SK-N-SH (cell line): Measurements from ENCODE around the gene CHID1. TPM values are rescaled to one million over a fixed set of nuclear protein-coding genes. Genes with fewer than 3 reads are reported as not detected.

Experiments
- CTCF ChIA-PET: fragments of 300-600, 350-600 bp; formaldehyde crosslinking; extraction: SDS; loops from one replicate; lab custom pipeline; 2021; lab: Yijun Ruan, JAX
- POLR2A ChIA-PET: fragments of 350-600 bp; sonication (Branson Sonifier 250); formaldehyde crosslinking; extraction: SDS; loops from one replicate; lab custom pipeline; 2020; ENCODE audit warnings: antibody characterized with exemption, inconsistent platforms; lab: Yijun Ruan, JAX
- DNase-seq: peaks from one replicate; pipeline ENCODE4 v3.0.0; 2012
- H2AFZ ChIP-seq: fragments of 200-600 bp; sonication (generic); 2 replicates; pipeline ENCODE4 v1.8.1; 2016; ENCODE audit warnings: antibody characterized with exemption, mild to moderate bottlenecking, low read depth
- H3F3A ChIP-seq: fragments of 200-600 bp; sonication (generic); replicated peaks from 2 replicates; pipeline ENCODE3; 2016; ENCODE audit warnings: antibody characterized with exemption, mild to moderate bottlenecking; ENCODE audit not compliant: insufficient read depth
- H3K27ac ChIP-seq, 2 experiments: fragments of 200-500 bp in 1 of 2; fragments of 200-600 bp in 1 of 2; sonication (Bioruptor generic) in 1 of 2; sonication (generic), shearing (Covaris generic) in 1 of 2; 2 replicates each; pipeline versions ENCODE4 v1.5.1 to v1.6.1; 2014 to 2016; ENCODE audit warnings: low read depth in 2 of 2, inconsistent platforms in 1 of 2, low read length in 1 of 2, mild to moderate bottlenecking in 1 of 2, mixed read lengths in 1 of 2
- H3K27me3 ChIP-seq: fragments of 200-600 bp; sonication (generic), shearing (Covaris generic); 2 replicates; pipeline ENCODE4 v1.6.1; 2016; ENCODE audit warnings: mixed run types; ENCODE audit not compliant: insufficient read depth
- H3K36me3 ChIP-seq, 2 experiments: fragments of 200-500 bp in 1 of 2; fragments of 200-600 bp in 1 of 2; sonication (Bioruptor generic) in 1 of 2; sonication (generic) in 1 of 2; replicated peaks in 1 of 2; 2 replicates each; pipeline versions ENCODE3 to v1.5.1; 2014 to 2016; ENCODE audit warnings: low read length in 1 of 2, mild to moderate bottlenecking in 1 of 2; ENCODE audit not compliant: insufficient read depth in 2 of 2, control insufficient read depth in 1 of 2
- H3K4me1 ChIP-seq, 2 experiments: fragments of 200-500 bp in 1 of 2; fragments of 200-600 bp in 1 of 2; sonication (Bioruptor generic) in 1 of 2; sonication (generic), shearing (Covaris generic) in 1 of 2; 2 replicates each; pipeline versions ENCODE4 v1.5.1 to v1.6.1; 2014 to 2016; ENCODE audit warnings: low read depth in 1 of 2, low read length in 1 of 2, mixed run types in 1 of 2; ENCODE audit not compliant: insufficient read depth in 2 of 2, control insufficient read depth in 1 of 2
- H3K4me2 ChIP-seq: fragments of 200-600 bp; sonication (generic), shearing (Covaris generic); 2 replicates; pipeline ENCODE4 v1.6.1; 2017; ENCODE audit warnings: mixed run types
- H3K4me3 ChIP-seq, 2 experiments: fragments of 200-500 bp in 1 of 2; fragments of 200-600 bp in 1 of 2; sonication (Bioruptor generic) in 1 of 2; sonication (generic), shearing (Covaris generic) in 1 of 2; 2 replicates each; pipeline versions ENCODE4 v1.5.1 to v1.8.1; 2014 to 2016; ENCODE audit warnings: low read depth in 2 of 2, inconsistent platforms in 1 of 2, low read length in 1 of 2, mild to moderate bottlenecking in 1 of 2, mixed read lengths in 1 of 2, moderate library complexity in 1 of 2
- H3K79me2 ChIP-seq: fragments of 200-600 bp; sonication (generic); 2 replicates; pipeline ENCODE4 v1.8.1; 2017; ENCODE audit warnings: mild to moderate bottlenecking; ENCODE audit not compliant: insufficient read depth
- H3K9ac ChIP-seq: fragments of 200-600 bp; sonication (generic); 2 replicates; pipeline ENCODE4 v1.6.1; 2017; ENCODE audit warnings: mixed run types
- H3K9me2 ChIP-seq: fragments of 200-600 bp; sonication (generic); 2 replicates; pipeline ENCODE4 v1.6.1; 2017; ENCODE audit warnings: mixed run types
- H3K9me3 ChIP-seq: fragments of 200-600 bp; sonication (generic); 2 replicates; pipeline ENCODE4 v1.6.1; 2017; ENCODE audit warnings: mixed run types, mild to moderate bottlenecking, moderate library complexity
- H4K20me1 ChIP-seq: fragments of 200-600 bp; sonication (generic); 2 replicates; pipeline ENCODE4 v1.6.1; 2017; ENCODE audit warnings: mild to moderate bottlenecking, mixed run types; ENCODE audit not compliant: insufficient read depth
- EP300 ChIP-seq, 2 experiments: IDR thresholded peaks; 2 replicates each; pipeline versions ENCODE4 v1.4.0 to v1.6.1; 2012; ENCODE audit warnings: borderline replicate concordance in 1 of 2, low read depth in 1 of 2, low read length in 1 of 2
- GABPA ChIP-seq: IDR thresholded peaks from 2 replicates; pipeline ENCODE4 v1.4.0; 2012; ENCODE audit warnings: low read depth, mild to moderate bottlenecking
- MAX ChIP-seq: IDR thresholded peaks from 2 replicates; pipeline ENCODE4 v1.4.0; 2012; ENCODE audit warnings: low read depth
- MXI1 ChIP-seq: IDR thresholded peaks from 2 replicates; pipeline ENCODE4 v1.6.1; 2012; ENCODE audit warnings: mild to moderate bottlenecking, low read depth, low read length, improper control_type of control experiment
- NRF1 ChIP-seq: IDR thresholded peaks from 2 replicates; pipeline ENCODE4 v1.6.1; 2012; ENCODE audit warnings: low read depth, mild to moderate bottlenecking, low read length
- PBX3 ChIP-seq: IDR thresholded peaks from 2 replicates; pipeline ENCODE4; 2012
- RAD21 ChIP-seq: IDR thresholded peaks from 2 replicates; pipeline ENCODE4 v1.6.1; 2012; ENCODE audit warnings: mild to moderate bottlenecking, low read length
- RCOR1 ChIP-seq: fragments of 150-350 bp; IDR thresholded peaks from 2 replicates; pipeline ENCODE4 v1.6.1; 2017; ENCODE audit warnings: antibody characterized with exemption, low read length
- REST ChIP-seq: IDR thresholded peaks from 2 replicates; pipeline ENCODE4 v1.6.1; 2012; ENCODE audit warnings: mild to moderate bottlenecking, low read depth, low read length, moderate library complexity
- RFX5 ChIP-seq: IDR thresholded peaks from 2 replicates; pipeline ENCODE4 v1.6.1; 2012; ENCODE audit warnings: mild to moderate bottlenecking, improper control_type of control experiment, low read length
- SIN3A ChIP-seq: IDR thresholded peaks from 2 replicates; pipeline ENCODE4 v1.6.1; 2012; ENCODE audit warnings: low read depth, mild to moderate bottlenecking, low read length, moderate library complexity, borderline replicate concordance
- SMC3 ChIP-seq: IDR thresholded peaks from 2 replicates; pipeline ENCODE4 v1.6.1; 2012; ENCODE audit warnings: low read depth, low read length, improper control_type of control experiment
- TCF12 ChIP-seq: IDR thresholded peaks from 2 replicates; pipeline ENCODE4 v1.4.0; 2012
- USF1 ChIP-seq: IDR thresholded peaks from 2 replicates; pipeline ENCODE4 v1.4.0; 2012; ENCODE audit warnings: low read depth, borderline replicate concordance
- ZBTB33 ChIP-seq: IDR thresholded peaks from 2 replicates; pipeline ENCODE4 v1.4.0; 2012; ENCODE audit warnings: low read depth, borderline replicate concordance
- WGBS: methylation state at CpG from one replicate; pipeline ENCODE4 v1.1.6; 2017; ENCODE audit warnings: low lambda C conversion rate; 5-methylcytosine and 5-hydroxymethylcytosine counted together
- polyA plus RNA-seq, 3 experiments: library from polyadenylated mRNA; depleted of rRNA; stranded (reverse); fragments of >200 nt; gene quantifications; 2 replicates each; pipeline ENCODE4 v1.2.3, GENCODE V29; 2012

Gene CHID1
- polyA plus RNA-seq, 1 of the 3 experiments (the other 2 are of a cell fraction), result 231 TPM

GRCh38 chr11:819943-820649 lies 90.5 kb downstream of the CHID1 start:
- Histone ChIP-seq H3K27me3 (no peaks in the 10 kb centered on the region), H3F3A (peaks cover 11% of the 10 kb centered on the region), H3K79me2 (peaks cover 26% of the 10 kb centered on the region), H3K27ac (peak overlapping the region; percentile 72 to 73), H3K9me2 (no peaks in the 10 kb centered on the region), H3K9ac (peak overlapping the region; percentile 83), H3K4me3 (peak overlapping the region; percentile 71 to 79), H3K4me2 (peak overlapping the region; percentile 98), H4K20me1 (peaks cover 28% of the 10 kb centered on the region), H3K36me3 (peaks cover 0 to 15% of the 10 kb centered on the region in 2 experiments), H3K4me1 (peaks cover 14 to 26% of the 10 kb centered on the region in 2 experiments; a peak in 3 of 4 replicates), H3K9me3 (no peaks in the 10 kb centered on the region), H2AFZ (no peak overlapping the region)
- peak; percentile 84 for DNase-seq
- WGBS, result 4% methylated on average over 24 of the region's 47 CpGs
- POLR2A ChIA-PET, result interaction anchor here (1.0 to 2.7 kb wide), 11 partner anchors 8 to 39 kb away, joined by 3 to 34 read pairs (median 7); partner anchors contain the start of genes CD151, CEND1, CRACR2B and POLR2L
- CTCF ChIA-PET, result interaction anchor here (1.1 to 1.7 kb wide), 5 partner anchors 8 to 36 kb away, joined by 3 to 6 read pairs (median 4); partner anchors contain the start of gene CRACR2B
- no peak for TF ChIP-seq PBX3
- no peak for TF ChIP-seq RFX5
- 0 out of 2 replicates have a peak, but pooled peaks have one; percentile 5 for TF ChIP-seq MXI1
- 0 out of 2 replicates have a peak, but pooled peaks have one; percentile 4 for TF ChIP-seq ZBTB33
- peak; percentile 21; the same call in 1 of the 2 replicates for TF ChIP-seq GABPA

- Histone ChIP-seq H3K36me3 (peaks cover 3 to 8% of the 10 kb centered on the region in 2 experiments), H2AFZ (peak overlapping the region; percentile 82; the same call in 1 of the 2 replicates), H3K9me3 (no peaks in the 10 kb centered on the region), H3K79me2 (peaks cover 26% of the 10 kb centered on the region), H3K4me3 (peak overlapping the region; percentile 71 to 79), H3K9me2 (no peaks in the 10 kb centered on the region), H3K4me1 (peaks cover 14 to 26% of the 10 kb centered on the region in 2 experiments; a peak in 3 of 4 replicates), H3K27ac (peak overlapping the region; percentile 73 to 75), H4K20me1 (peaks cover 28% of the 10 kb centered on the region), H3K9ac (peak overlapping the region; percentile 83), H3K4me2 (peak overlapping the region; percentile 98), H3F3A (peaks cover 16% of the 10 kb centered on the region), H3K27me3 (no peaks in the 10 kb centered on the region)
- POLR2A ChIA-PET, result interaction anchor here (0.7 to 2.7 kb wide), 15 partner anchors 9 to 124 kb away, joined by 3 to 34 read pairs (median 6); partner anchors contain the start of genes CD151, CEND1, CRACR2B and DEAF1
- 2% methylated on average over 19 of the region's 96 CpGs for WGBS
- peak; percentile 98 for DNase-seq
- CTCF ChIA-PET, result interaction anchor here (0.8 to 1.7 kb wide), 10 partner anchors 9 to 124 kb away, joined by 3 to 9 read pairs (median 4); partner anchors contain the start of genes CD151, CRACR2B, DEAF1 and RPLP2
- TF ChIP-seq RCOR1, result no peak
- TF ChIP-seq EP300 (IDR thresholded peaks at IDR 0.05; ENCODE audit: borderline replicate concordance in 1 of 2, low read depth in 1 of 2, low read length in 1 of 2), result no peak
- no peak for TF ChIP-seq RAD21
- no peak for TF ChIP-seq USF1
- no peak for TF ChIP-seq MAX
- TF ChIP-seq MXI1, result peak; percentile 71
- TF ChIP-seq REST, result no peak
- TF ChIP-seq NRF1, result no peak
- no peak for TF ChIP-seq SMC3
- TF ChIP-seq TCF12, result no peak
- TF ChIP-seq SIN3A, result peak; percentile 59; the same call in 1 of the 2 replicates
Observed at GRCh38 chr11:819129-819931, 91.3 kb downstream of the CHID1 start.
